Caco-2 (cell line): ENCODE results near the gene TBX22. TPM values are rescaled to one million over a fixed set of nuclear protein-coding genes. Genes with fewer than 3 reads are reported as not detected.

ENCODE experiments used
- BruUV-seq: library from RNA; stranded (reverse); fragments of 400-500 nt; replicated peaks from 2 replicates; lab custom pipeline; 2021; lab: Mats Ljungman, UMichigan
- CTCF ChIA-PET: fragments of 300-600 bp; sonication (Branson Sonifier 250); formaldehyde crosslinking; loops from one replicate; lab custom pipeline; 2022; ENCODE audit warnings: antibody characterized with exemption; lab: Charles Lee
- POLR2A ChIA-PET: fragments of 300-600 bp; sonication (Branson Sonifier 250); formaldehyde crosslinking; loops from one replicate; lab custom pipeline; 2022; ENCODE audit warnings: antibody characterized with exemption; lab: Charles Lee
- DNase-seq, 2 experiments: peaks; one replicate each; pipeline versions ENCODE4 v3.0.0 to v3.0.0-alpha.2; 2020 to 2022
- H3K27me3 ChIP-seq: replicated peaks from 2 replicates; pipeline ENCODE4 v1.6.0; 2011; ENCODE audit warnings: low read length; ENCODE audit not compliant: control insufficient read depth, insufficient read depth
- H3K36me3 ChIP-seq: 2 replicates; pipeline ENCODE4 v1.5.1; 2011; ENCODE audit warnings: low read length; ENCODE audit not compliant: control insufficient read depth, insufficient read depth
- H3K4me1 ChIP-seq: fragments of 250-450 bp; sonication (Bioruptor Pico); 2 replicates; pipeline ENCODE4 v1.5.1; 2020; ENCODE audit warnings: mild to moderate bottlenecking
- H3K4me3 ChIP-seq: 2 replicates; pipeline ENCODE4 v1.5.1; 2011; ENCODE audit warnings: low read depth, mild to moderate bottlenecking, control low read depth, low read length
- H3K9me3 ChIP-seq: fragments of 250-450 bp; sonication (Bioruptor Pico); 2 replicates; pipeline ENCODE4 v1.5.1; 2020; ENCODE audit warnings: mild to moderate bottlenecking, moderate library complexity
- H3K27ac Mint-ChIP-seq: one replicate; pipeline ENCODE4 v1.8.0; 2022; ENCODE audit warnings: mixed read lengths; ENCODE audit not compliant: unreplicated experiment
- H3K27me3 Mint-ChIP-seq: one replicate; pipeline ENCODE4 v1.8.0; 2022; ENCODE audit warnings: mixed read lengths; ENCODE audit not compliant: insufficient read depth, unreplicated experiment
- H3K36me3 Mint-ChIP-seq: one replicate; pipeline ENCODE4 v1.8.0; 2022; ENCODE audit warnings: mild to moderate bottlenecking, mixed read lengths; ENCODE audit not compliant: insufficient read depth, unreplicated experiment
- H3K4me1 Mint-ChIP-seq: one replicate; pipeline ENCODE4 v1.8.0; 2022; ENCODE audit warnings: low read depth, mixed read lengths; ENCODE audit not compliant: unreplicated experiment
- H3K4me3 Mint-ChIP-seq: one replicate; pipeline ENCODE4 v1.8.0; 2022; ENCODE audit warnings: mild to moderate bottlenecking, moderate library complexity, mixed read lengths; ENCODE audit not compliant: unreplicated experiment
- H3K9me3 Mint-ChIP-seq: one replicate; pipeline ENCODE4 v1.8.0; 2022; ENCODE audit warnings: mixed read lengths; ENCODE audit not compliant: unreplicated experiment
- CTCF ChIP-seq, 2 experiments: fragments of 200-600 bp in 1 of 2; IDR thresholded peaks; 1 replicate in 1 of 2; 2 replicates in 1 of 2; pipeline versions ENCODE4 v1.5.1 to v1.8.0; 2011 to 2022; ENCODE audit warnings: antibody characterized with exemption in 1 of 2, control low read depth in 1 of 2, inconsistent platforms in 1 of 2, low read depth in 1 of 2, low read length in 1 of 2, mild to moderate bottlenecking in 1 of 2, moderate library complexity in 1 of 2; ENCODE audit not compliant: insufficient read depth in 1 of 2, severe bottlenecking in 1 of 2, unreplicated experiment in 1 of 2
- intact Hi-C: fragments of 100-400 bp; cut with micrococcal nuclease; formaldehyde crosslinking; loops from one replicate; pipeline ENCODE4 v1.10.0; 2022; ENCODE audit not compliant: unreplicated experiment
- total RNA-seq: library from RNA; stranded (reverse); gene quantifications from 2 replicates; pipeline ENCODE4 v1.2.3, GENCODE V29; 2022

Gene TBX22
- total RNA-seq, 1 experiment from 2014 or later: not detected

DNA sequence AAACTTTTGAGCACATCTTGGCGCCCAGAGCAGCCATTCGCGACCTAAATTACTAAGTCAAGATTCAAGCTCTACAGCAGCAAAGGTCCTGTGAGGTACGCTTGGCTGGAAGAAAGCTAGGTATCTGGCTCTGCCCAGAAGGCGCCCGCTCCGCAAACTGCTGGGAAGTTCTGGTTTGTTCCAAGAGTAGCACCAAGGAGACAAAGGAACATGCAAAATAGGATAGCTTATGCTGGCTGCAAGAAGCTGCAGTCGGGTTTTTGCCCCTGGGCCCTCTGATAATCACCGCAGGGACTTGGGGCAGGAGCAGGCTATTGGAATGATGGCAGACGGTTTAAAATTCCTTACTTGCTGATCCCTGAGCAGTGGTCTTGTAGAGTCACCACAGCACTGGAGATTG lies 3.0 kb upstream of the TBX22 start:
- intact Hi-C loops: no loop called here
- no peak for TF ChIP-seq CTCF (IDR thresholded peaks at IDR 0.05; ENCODE audit: insufficient read depth in 1 of 2, low read depth in 1 of 2, low read length in 1 of 2, severe bottlenecking in 1 of 2, unreplicated experiment in 1 of 2)
- H3K4me1 Mint-ChIP-seq: no peaks in the 10 kb centered on the region
- no peak overlapping the region for H3K4me3 Mint-ChIP-seq
- ChIA-PET CTCF (no interaction called here), POLR2A (no interaction called here)
- H3K4me3 ChIP-seq: no peak overlapping the region
- no TSS peak for BruUV-seq
- H3K9me3 Mint-ChIP-seq: no peaks in the 10 kb centered on the region
- no peaks in the 10 kb centered on the region for H3K4me1 ChIP-seq
- no peaks in the 10 kb centered on the region for H3K36me3 Mint-ChIP-seq
- no peaks in the 10 kb centered on the region for H3K36me3 ChIP-seq
- DNase-seq: no peak
- no peaks in the 10 kb centered on the region for H3K27me3 ChIP-seq
- no peaks in the 10 kb centered on the region for H3K9me3 ChIP-seq
- peaks cover 2% of the 10 kb centered on the region for H3K27me3 Mint-ChIP-seq
- no peak overlapping the region for H3K27ac Mint-ChIP-seq

GRCh38 chrX:80016182-80016581 lies 1.6 kb downstream of the TBX22 start:
- no peaks in the 10 kb centered on the region for H3K9me3 ChIP-seq
- ChIA-PET CTCF (no interaction called here), POLR2A (no interaction called here)
- no peak overlapping the region for H3K4me3 ChIP-seq
- no peak overlapping the region for H3K27ac Mint-ChIP-seq
- H3K27me3 Mint-ChIP-seq: peaks cover 2% of the 10 kb centered on the region
- H3K9me3 Mint-ChIP-seq: no peaks in the 10 kb centered on the region
- no peak overlapping the region for H3K4me3 Mint-ChIP-seq
- no peak for DNase-seq
- no peak for TF ChIP-seq CTCF (IDR thresholded peaks at IDR 0.05; ENCODE audit: insufficient read depth in 1 of 2, low read depth in 1 of 2, low read length in 1 of 2, severe bottlenecking in 1 of 2, unreplicated experiment in 1 of 2)
- intact Hi-C loops: no loop called here
- no peaks in the 10 kb centered on the region for H3K36me3 Mint-ChIP-seq
- no peaks in the 10 kb centered on the region for H3K4me1 Mint-ChIP-seq
- H3K36me3 ChIP-seq: no peaks in the 10 kb centered on the region
- H3K4me1 ChIP-seq: no peaks in the 10 kb centered on the region
- BruUV-seq: no TSS peak
- no peaks in the 10 kb centered on the region for H3K27me3 ChIP-seq

- Histone ChIP-seq H3K4me3 (no peak overlapping the region), H3K4me1 (no peaks in the 10 kb centered on the region), H3K36me3 (no peaks in the 10 kb centered on the region), H3K9me3 (no peaks in the 10 kb centered on the region), H3K27me3 (no peaks in the 10 kb centered on the region)
- no peaks in the 10 kb centered on the region for H3K4me1 Mint-ChIP-seq
- TF ChIP-seq CTCF (IDR thresholded peaks at IDR 0.05; ENCODE audit: insufficient read depth in 1 of 2, low read depth in 1 of 2, low read length in 1 of 2, severe bottlenecking in 1 of 2, unreplicated experiment in 1 of 2): no peak
- ChIA-PET POLR2A (no interaction called here), CTCF (no interaction called here)
- no peak overlapping the region for H3K27ac Mint-ChIP-seq
- H3K27me3 Mint-ChIP-seq: no peaks in the 10 kb centered on the region
- H3K36me3 Mint-ChIP-seq: no peaks in the 10 kb centered on the region
- DNase-seq: no peak
- H3K4me3 Mint-ChIP-seq: no peak overlapping the region
- intact Hi-C loops: no loop called here
- BruUV-seq: no TSS peak
- H3K9me3 Mint-ChIP-seq: no peaks in the 10 kb centered on the region
Measured at GRCh38 chrX:80021621-80022020, 7.1 kb downstream of the TBX22 start.
